Activated naive CD8-positive, alpha-beta T cell (primary cell): Measurements from ENCODE around the gene ILF2.
"Not testable (repeated sequence)": the region's sequence is repeated elsewhere in the genome, so short reads cannot be mapped to it uniquely, and the experiment has no call there.

Source experiments
- H3K27ac Mint-ChIP-seq: one replicate; pipeline ENCODE4 v1.8.0; 2021; ENCODE audit warnings: mixed read lengths
- H3K27me3 Mint-ChIP-seq: one replicate; pipeline ENCODE4 v1.8.0; 2021; ENCODE audit warnings: mixed read lengths
- H3K36me3 Mint-ChIP-seq: one replicate; pipeline ENCODE4 v1.8.0; 2021; ENCODE audit warnings: mixed read lengths
- H3K4me1 Mint-ChIP-seq: one replicate; pipeline ENCODE4 v1.8.0; 2021; ENCODE audit warnings: low read depth, mixed read lengths
- H3K4me3 Mint-ChIP-seq: one replicate; pipeline ENCODE4 v1.8.0; 2021; ENCODE audit warnings: mild to moderate bottlenecking, mixed read lengths
- H3K9me3 Mint-ChIP-seq: one replicate; pipeline ENCODE4 v1.8.0; 2021; ENCODE audit warnings: low read depth, mixed read lengths

The ILF2 gene

DNA sequence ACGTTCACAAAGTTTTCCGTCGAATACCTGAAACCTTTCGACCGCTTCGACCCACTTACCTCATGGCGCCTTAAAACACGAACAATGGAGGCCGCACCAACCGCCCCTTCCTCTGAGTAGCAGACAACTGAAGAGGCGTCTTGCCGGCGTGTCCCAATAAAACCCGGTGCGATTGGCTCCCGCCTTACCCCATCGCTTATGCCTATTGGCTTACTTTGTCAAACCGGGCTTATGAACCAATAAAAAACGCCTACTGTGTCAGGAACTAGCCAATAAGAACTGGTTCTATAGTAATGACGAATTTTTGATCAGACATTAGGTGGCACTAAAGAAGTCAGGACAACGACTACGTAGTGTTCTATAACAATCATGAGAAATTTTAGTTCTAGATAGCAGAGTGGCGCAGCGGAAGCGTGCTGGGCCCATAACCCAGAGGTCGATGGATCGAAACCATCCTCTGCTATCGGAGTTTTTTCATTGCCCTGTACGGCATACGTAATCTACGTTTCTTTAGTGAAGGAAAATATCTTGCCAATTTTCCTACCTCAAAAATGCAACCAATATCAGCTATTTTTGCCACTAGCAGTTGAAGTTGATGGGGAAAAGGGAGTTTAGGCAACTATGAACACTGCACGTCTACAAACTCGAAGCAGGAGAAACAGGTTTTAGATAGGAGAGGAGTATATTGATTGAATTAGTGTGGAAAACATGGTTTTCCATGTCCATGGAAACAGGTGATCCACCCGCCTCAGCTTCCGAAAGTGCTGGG is at the start of gene ILF2:
ILF2 (minus strand) TSS at position 135 of the 769 bp plus-strand sequence; CDS start at position 64, 71 bp downstream.
- Mint-ChIP-seq H3K36me3 (peaks cover 11% of the 10 kb centered on the region), H3K27me3 (no peaks in the 10 kb centered on the region), H3K4me3 (no peak within 1 kb of the TSS), H3K4me1 (peaks cover 29% of the 10 kb centered on the region), H3K9me3 (no peaks in the 10 kb centered on the region), H3K27ac (no peak within 1 kb of the TSS)

GRCh38 chr1:153717330-153717729 is 46.5 kb upstream of the ILF2 start:
- no peaks in the 10 kb centered on the region for H3K36me3 Mint-ChIP-seq
- no peak overlapping the region for H3K27ac Mint-ChIP-seq
- H3K4me1 Mint-ChIP-seq = no peaks in the 10 kb centered on the region
- H3K9me3 Mint-ChIP-seq = no peaks in the 10 kb centered on the region
- peaks cover 1% of the 10 kb centered on the region for H3K27me3 Mint-ChIP-seq
- no peak overlapping the region for H3K4me3 Mint-ChIP-seq

GRCh38 chr1:153716211-153716610 is 45.4 kb upstream of the ILF2 start:
- not testable (repeated sequence) for H3K9me3 Mint-ChIP-seq, H3K27ac Mint-ChIP-seq, H3K4me1 Mint-ChIP-seq, H3K36me3 Mint-ChIP-seq, H3K4me3 Mint-ChIP-seq, H3K27me3 Mint-ChIP-seq

GRCh38 chr1:153711026-153711425 is 40.2 kb upstream of the ILF2 start:
- Mint-ChIP-seq H3K9me3 (no peaks in the 10 kb centered on the region), H3K27me3 (peaks cover 1% of the 10 kb centered on the region), H3K36me3 (no peaks in the 10 kb centered on the region), H3K4me1 (no peaks in the 10 kb centered on the region), H3K27ac (no peak overlapping the region), H3K4me3 (no peak overlapping the region)

- H3K4me3 Mint-ChIP-seq = no peak overlapping the region
- H3K36me3 Mint-ChIP-seq = no peaks in the 10 kb centered on the region
- H3K9me3 Mint-ChIP-seq = no peaks in the 10 kb centered on the region
- H3K27me3 Mint-ChIP-seq = no peaks in the 10 kb centered on the region
- no peaks in the 10 kb centered on the region for H3K4me1 Mint-ChIP-seq
- H3K27ac Mint-ChIP-seq = no peak overlapping the region
These were observed 34.7 kb upstream of the ILF2 start for GRCh38 chr1:153705484-153705883.

DNA sequence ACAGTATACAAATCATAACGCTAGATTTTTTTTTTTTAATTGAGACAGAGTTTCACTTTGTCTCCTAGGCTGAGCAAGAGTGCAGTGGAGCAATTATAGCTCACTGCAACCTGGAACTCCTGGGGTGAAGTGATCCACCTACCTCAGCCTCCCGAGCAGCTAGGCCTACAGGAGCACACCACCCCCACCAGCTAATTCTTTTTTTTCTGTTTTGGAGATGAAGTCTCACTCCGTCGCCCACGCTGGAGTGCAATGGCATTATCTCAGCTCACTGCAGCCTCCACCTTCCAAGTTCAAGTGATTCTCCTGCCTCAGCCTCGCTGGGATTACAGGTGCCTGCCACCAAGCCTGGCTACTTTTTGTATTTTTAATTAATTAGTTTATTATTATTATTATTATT is 29.0 kb upstream of the ILF2 start:
- H3K27me3 Mint-ChIP-seq = peaks cover 1% of the 10 kb centered on the region
- no peaks in the 10 kb centered on the region for H3K9me3 Mint-ChIP-seq
- no peaks in the 10 kb centered on the region for H3K4me1 Mint-ChIP-seq
- H3K36me3 Mint-ChIP-seq = no peaks in the 10 kb centered on the region
- no peak overlapping the region for H3K27ac Mint-ChIP-seq
- no peak overlapping the region for H3K4me3 Mint-ChIP-seq

DNA sequence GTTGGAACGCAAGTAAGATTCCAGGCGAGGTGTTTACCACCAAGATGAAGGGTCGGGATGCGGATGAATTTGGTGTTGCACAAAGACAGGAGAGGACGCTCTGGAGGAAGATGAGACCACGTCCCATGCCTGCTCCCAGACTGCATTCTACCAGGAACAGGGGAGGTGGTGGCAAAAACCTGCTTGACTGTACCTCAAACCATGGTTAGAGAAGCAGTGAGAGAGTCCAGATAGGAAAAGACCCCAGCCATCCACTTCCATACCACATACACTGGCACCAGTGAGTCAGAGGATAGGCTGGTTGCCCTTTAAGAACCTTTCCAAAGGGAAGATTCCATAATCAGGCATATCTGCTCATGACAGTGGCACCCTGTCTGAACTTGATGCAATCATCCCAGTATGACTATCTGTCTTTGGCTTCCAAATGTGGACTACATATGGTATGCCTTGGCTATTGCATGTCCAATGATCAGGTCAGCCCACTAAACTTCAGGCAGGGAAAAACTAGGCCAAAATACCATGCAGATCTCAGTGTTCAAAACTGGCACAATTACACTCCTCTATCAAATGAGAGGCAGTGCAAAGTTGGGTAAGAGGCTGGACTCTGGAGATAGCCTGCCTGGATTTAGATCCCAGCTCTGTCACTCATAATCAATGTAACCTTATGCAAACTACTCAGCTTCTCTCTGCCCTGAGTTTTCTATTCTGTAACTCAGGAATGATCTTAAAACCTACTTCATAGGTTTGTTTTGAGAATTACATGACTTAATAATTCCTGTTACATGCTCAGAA is 28.3 kb upstream of the ILF2 start:
- Mint-ChIP-seq H3K27ac (no peak overlapping the region), H3K36me3 (no peaks in the 10 kb centered on the region), H3K4me3 (no peak overlapping the region), H3K27me3 (peaks cover 1% of the 10 kb centered on the region), H3K9me3 (no peaks in the 10 kb centered on the region), H3K4me1 (no peaks in the 10 kb centered on the region)

DNA sequence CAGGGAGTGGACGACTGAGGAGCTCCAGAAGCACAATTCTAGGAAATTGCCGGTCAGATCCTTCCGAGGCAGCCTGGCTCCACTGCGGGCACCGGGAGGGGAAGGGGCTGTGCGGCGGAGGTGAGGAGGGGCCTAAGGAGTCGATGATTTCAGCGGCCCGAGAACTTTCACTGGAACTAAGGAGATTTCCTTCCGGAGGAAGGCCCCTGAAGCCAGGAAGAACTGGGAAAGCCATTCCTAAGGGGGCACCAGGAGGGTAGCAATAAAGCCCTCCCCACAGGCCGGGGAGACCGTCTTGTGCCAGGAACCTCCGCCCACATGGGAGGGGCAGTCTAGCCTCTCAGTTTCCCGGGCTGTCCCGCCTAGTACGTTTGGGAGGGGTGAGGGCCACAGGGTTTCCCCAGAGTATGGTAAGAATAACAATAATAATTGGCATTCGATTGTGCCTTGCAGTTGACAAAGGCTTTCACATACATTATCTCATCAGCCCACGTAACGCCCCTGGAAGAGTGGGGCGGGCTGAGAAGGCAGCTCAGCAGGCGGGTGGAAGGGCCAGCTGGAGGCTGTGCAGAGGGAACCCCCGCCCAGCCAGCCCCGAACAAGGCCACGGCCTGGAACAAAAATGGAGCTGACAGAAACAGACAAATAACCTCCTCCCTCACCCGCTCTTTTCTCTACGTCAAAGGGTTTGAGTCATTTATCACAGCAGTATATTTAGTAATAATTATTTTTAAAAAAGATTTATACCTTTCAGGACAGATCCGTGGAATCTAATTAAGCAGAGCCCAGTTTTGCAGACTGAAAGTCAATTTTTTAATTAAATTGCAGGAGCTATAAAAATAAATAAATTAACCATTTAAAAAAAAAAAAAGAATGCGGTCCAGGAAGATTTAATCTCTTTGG is 27.5 kb upstream of the ILF2 start:
- Mint-ChIP-seq H3K4me1 (no peaks in the 10 kb centered on the region), H3K27ac (no peak overlapping the region), H3K4me3 (no peak overlapping the region), H3K27me3 (peaks cover 1% of the 10 kb centered on the region), H3K36me3 (no peaks in the 10 kb centered on the region), H3K9me3 (no peaks in the 10 kb centered on the region)

DNA sequence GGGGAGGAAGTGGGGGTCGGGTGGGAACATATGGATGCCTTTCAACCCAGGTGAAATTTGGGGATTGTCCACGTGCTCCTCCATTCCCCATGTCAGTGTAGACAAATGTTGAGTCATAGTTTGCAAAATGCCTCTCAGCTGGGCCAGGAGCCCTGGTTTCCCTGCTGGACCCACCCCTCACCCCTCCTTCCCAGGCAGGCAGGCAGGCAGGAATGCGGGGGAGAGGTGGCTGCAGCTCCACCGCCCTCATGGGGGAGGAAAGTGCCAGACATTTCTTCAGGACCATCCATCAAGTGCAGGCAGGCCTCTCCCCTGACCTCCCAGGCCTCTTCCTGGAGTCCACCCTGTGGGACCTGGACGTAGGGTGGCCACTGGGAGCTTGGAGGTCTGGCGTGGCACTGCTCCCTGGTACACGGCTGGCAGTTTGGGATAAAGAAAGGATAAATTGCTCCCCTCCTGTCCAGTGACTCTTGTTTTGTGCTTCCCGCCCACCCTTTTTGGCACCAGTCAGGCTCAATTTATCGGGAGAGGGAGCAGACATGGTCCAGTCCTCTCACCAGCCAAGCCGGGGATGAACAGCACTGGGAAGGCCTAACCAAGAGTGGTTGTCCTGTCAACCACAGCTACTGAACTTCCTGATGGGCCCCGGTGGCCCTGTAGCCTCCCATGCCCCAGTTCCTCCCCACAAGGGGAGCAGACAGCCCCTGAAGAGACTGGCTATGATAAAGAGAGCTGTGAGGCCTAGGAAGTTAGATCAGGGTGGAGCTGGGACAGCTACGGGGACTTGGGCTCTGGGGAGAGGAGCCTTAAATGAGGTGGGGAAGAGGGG is 26.6 kb upstream of the ILF2 start:
- no peaks in the 10 kb centered on the region for H3K9me3 Mint-ChIP-seq
- no peaks in the 10 kb centered on the region for H3K36me3 Mint-ChIP-seq
- no peak overlapping the region for H3K27ac Mint-ChIP-seq
- no peaks in the 10 kb centered on the region for H3K4me1 Mint-ChIP-seq
- H3K27me3 Mint-ChIP-seq = peaks cover 1% of the 10 kb centered on the region
- no peak overlapping the region for H3K4me3 Mint-ChIP-seq

DNA sequence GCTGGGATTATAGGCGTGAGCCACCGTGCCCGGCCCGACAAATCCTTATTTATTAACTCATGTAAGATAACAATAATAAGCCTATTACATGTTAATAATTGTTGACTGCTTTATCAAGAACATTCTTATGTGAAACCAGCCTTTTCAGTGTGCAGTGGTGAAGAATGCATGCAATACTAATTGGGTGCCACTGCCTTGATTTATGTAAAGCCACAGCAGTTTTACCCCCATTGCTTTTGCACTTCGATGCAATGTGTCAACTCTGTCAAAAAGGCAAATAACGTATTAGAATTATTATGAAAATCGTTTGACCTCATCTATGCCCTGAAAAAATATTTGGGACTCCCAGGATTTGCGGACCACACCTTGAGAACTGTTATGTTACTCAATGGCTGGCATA is 25.9 kb upstream of the ILF2 start:
- Mint-ChIP-seq H3K4me1 (no peaks in the 10 kb centered on the region), H3K27ac (no peak overlapping the region), H3K9me3 (no peaks in the 10 kb centered on the region), H3K36me3 (no peaks in the 10 kb centered on the region), H3K4me3 (no peak overlapping the region), H3K27me3 (peaks cover 1% of the 10 kb centered on the region)

- Mint-ChIP-seq H3K9me3 (no peaks in the 10 kb centered on the region), H3K27ac (no peak overlapping the region), H3K36me3 (no peaks in the 10 kb centered on the region), H3K27me3 (peaks cover 1% of the 10 kb centered on the region), H3K4me1 (peaks cover 12% of the 10 kb centered on the region), H3K4me3 (no peak overlapping the region)
These were observed 22.7 kb upstream of the ILF2 start for GRCh38 chr1:153693466-153693865.

GRCh38 chr1:153688736-153689328 is 18.0 kb upstream of the ILF2 start:
- no peaks in the 10 kb centered on the region for H3K36me3 Mint-ChIP-seq
- H3K4me1 Mint-ChIP-seq = peaks cover 12% of the 10 kb centered on the region
- H3K9me3 Mint-ChIP-seq = no peaks in the 10 kb centered on the region
- H3K4me3 Mint-ChIP-seq = no peak overlapping the region
- H3K27ac Mint-ChIP-seq = no peak overlapping the region
- no peaks in the 10 kb centered on the region for H3K27me3 Mint-ChIP-seq

DNA sequence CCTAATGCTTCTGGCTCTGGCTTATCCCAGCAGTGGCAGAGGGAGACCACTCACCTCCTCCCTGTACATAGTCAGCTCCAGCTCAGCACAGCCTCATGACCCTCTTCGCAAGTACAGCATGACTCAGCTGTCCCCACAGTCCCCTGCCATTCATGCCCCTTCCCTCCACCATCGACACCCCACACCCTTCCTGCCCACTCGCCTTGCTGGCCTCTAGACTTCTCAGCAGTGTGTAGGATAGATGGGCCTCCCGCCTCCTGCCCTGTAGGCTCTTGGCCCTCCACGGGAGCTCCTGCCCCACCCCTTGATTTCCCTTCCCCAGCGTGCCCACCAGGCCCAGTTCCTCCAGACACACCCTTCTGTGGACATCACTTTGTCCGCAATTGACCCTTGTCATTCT is 17.5 kb upstream of the ILF2 start:
- no peaks in the 10 kb centered on the region for H3K9me3 Mint-ChIP-seq
- no peak overlapping the region for H3K27ac Mint-ChIP-seq
- no peaks in the 10 kb centered on the region for H3K36me3 Mint-ChIP-seq
- no peak overlapping the region for H3K4me3 Mint-ChIP-seq
- no peaks in the 10 kb centered on the region for H3K27me3 Mint-ChIP-seq
- H3K4me1 Mint-ChIP-seq = peaks cover 12% of the 10 kb centered on the region
